Putamen (tissue), 1 donor: ENCODE measurements around the gene ATP5PD.
"Not testable (repeated sequence)": the region's sequence is repeated elsewhere in the genome, so short reads cannot be mapped to it uniquely, and the experiment has no call there.

Experiments used
- DNase-seq: peaks from one replicate; pipeline ENCODE4 v3.0.0-alpha.2; 2016; ENCODE audit warnings: low spot score

The ATP5PD gene

DNA sequence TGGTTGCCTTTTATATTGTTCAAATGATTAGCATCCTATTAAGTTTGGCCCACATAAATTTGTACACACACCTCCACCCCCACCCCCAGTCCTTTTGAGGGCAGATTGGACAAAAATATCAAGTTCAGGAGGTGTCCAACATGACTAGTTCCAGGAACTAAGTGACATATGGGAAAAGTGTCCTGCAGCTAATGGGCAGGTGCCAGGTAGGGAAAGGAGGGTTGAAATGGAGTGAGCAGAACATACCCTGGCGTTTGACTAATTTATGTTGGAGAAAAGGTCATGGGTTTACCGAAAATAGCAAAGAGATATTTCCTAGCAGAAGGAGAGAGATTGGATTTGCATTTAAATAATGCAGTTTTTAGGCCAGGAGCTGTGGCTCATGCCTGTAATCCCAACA lies 5.2 kb upstream of the ATP5PD start:
- no peak for DNase-seq

DNA sequence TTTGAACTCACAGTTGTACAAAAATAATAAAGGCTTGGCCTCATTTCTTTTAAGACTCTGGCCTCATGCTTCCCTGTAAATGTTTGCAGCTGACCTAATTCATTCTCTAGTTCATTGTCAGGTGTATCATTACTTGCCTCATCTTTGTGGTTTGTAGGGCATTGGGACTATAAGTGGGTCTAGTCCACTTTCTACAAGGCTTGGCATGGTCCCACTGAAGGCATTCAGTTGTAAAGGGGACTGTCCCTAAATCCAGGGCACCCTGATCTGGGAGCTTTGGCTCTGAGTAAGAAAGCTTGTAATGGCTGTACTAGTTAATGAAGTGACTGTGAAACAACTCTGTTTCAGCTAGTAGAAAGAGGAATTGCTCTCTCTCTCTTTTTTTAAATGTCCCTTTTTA lies 2.9 kb upstream of the ATP5PD start:
- no peak for DNase-seq

DNA sequence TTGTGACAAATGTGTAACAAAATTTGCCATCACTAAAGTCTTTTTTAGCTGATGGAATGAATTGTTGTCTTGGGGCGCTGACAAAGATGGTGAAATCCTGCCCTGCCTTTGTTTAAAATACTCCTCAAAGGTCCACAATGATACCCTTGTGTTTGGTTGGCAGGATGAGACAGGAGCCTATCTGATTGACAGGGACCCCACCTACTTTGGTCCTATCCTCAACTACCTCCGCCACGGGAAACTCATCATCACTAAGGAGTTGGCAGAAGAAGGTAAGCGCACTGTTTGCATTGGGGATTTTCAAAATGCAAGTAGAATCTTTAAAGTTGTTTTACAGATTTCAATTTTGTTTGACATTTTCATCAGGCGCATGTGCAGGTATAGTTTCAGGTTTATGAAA lies 2.3 kb upstream of the ATP5PD start:
- no peak for DNase-seq

DNA sequence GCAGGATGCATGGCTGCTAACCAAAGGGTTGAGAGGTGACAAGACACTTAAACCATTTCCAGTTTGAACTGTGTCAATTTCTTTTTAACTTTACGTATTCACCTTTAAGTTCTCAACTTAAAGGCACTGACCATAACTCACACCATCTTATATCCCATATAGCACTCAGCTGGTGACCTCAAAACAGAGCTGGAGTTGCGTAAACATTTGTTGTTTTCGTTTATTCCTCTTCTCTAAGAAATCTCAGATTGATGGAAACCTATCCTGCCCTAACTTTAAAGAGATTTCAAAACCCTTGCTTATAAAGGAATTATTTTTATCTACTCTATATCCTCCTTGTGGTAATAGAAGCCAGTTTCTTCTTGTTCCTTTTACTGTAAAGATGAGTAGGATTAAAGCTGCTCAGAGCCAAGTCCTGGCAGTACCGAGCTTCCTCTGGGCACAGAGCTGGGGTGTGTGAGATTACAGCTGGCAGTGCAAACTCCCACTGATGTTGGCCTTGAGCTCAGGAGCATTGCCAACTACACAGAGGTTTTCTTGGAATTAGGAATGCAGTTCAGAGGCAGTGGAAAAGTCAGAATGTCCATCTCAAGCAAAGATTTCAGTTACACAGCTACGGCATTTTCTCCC lies 1.6 kb upstream of the ATP5PD start:
- peak; percentile 47 for DNase-seq

DNA sequence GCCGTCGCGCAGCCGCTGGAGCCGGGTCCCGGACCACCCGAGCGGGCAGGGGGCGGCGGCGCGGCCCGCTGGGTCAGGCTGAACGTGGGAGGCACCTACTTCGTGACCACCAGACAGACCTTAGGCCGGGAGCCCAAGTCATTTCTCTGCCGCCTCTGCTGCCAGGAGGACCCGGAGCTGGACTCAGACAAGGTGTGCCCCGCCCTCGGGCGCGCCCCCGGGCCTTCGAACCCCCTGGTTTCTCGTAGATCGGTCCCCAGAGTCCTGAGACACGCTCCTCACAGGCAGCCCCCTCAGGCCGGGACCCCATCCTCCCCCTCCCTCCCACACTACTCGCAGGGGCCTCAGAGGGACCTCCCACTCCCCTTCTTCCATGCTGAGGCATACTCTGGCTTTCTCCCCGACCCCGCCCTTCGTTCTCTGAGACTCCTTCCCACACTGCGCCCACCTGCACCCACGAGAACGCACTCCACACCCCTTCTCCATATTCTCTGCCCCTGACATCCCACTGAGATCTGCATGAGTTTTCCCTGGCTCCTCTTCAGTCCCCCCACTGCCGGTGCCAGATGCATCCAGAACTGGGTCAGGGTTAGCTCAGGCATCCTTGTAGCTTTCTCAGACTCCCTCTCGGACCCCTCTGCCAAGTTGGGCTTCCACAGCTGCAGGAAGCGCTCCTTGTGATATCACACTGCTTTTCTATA lies 779 bp upstream of the ATP5PD start:
- DNase-seq = no peak

DNA sequence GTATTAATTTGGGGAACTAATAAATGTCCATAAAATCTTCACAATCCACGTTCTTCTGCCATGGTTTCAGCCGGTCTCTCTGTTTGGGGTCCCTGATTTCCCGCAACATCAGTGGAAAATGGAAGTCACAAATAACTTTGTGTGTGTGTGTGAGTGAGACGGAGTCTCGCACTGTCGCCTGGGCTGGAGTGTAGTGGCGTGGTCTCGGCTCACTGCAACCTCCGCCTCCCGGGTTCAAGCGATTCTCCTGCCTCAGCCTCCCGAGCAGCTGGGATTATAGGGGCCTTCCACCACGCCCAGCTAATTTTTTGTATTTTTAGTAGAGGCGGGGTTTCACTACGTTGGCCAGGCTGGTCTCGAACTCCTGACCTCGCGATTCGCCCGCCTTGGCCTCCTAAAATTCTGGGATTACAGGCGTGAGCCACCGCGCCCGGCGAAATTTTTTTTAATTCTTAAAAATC lies 793 bp downstream of the ATP5PD start:
- not testable (repeated sequence) for DNase-seq

DNA sequence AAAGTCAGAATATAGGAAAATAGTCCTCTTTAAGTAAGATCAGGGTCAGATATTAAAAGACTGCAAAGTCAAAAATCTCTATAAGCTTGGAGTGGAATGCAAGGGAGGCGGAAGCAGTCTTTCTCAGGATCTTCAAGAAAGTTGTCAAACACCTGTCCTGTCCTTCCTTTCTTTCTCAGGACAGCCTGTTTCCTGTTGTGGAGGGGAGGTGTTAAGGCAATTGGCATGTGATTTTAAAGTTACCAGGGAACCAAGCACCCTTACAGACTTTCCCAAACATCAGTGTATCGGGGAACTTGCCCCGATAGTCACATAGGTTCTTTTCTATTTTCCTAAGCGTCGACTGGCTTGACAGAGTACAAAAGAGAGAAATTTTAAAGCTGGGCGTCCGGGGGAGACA lies 2.1 kb downstream of the ATP5PD start:
- no peak for DNase-seq

DNA sequence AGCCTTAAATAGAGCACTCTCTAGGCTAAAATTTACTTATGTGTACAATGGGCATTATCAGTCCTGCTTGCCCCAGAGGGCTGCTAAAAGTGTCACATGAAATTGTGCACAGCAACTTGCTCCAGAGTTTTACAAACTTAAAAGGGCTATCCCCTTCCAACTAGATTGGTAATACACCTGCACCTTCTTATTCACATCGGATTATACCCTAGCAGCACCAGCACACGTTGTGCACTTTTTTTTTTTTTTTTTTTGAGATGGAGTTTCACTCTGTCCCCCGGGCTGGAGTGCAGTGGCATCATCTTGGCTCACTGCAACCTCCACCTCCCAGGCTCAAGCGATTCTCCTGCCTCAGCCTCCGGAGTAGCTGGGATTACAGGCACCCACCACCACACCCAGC lies 3.0 kb downstream of the ATP5PD start:
- not testable (repeated sequence) for DNase-seq

DNA sequence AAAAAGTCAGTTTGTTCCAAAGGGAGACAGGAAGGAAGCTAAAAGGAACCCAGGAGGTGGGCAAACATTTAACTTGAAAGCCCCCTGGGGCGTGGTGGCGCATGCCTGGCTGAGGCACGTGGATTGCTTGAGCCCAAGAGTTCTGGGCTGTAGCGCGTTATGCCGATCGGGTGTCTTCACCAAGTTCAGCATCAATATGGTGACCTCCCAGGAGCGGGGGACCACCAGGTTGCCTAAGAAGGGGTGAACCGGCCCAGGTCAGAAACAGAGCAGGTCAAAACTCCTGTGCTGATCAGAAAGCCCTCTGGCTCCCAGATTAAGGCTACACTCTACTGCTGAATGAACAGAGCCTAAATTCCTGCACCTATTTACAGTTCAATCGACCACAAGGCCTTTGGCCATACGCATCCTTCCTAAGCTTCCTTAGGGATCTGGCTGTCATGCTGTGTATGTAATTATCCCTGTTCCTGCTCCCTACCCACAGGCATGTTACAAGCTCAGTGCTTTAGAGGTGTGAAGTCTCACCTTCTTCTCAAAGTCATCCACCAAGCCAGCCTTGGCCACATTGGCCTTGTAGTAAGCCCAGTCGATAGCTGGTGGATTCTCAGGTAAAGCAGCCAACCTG lies 5.0 kb downstream of the ATP5PD start:
- no peak for DNase-seq

DNA sequence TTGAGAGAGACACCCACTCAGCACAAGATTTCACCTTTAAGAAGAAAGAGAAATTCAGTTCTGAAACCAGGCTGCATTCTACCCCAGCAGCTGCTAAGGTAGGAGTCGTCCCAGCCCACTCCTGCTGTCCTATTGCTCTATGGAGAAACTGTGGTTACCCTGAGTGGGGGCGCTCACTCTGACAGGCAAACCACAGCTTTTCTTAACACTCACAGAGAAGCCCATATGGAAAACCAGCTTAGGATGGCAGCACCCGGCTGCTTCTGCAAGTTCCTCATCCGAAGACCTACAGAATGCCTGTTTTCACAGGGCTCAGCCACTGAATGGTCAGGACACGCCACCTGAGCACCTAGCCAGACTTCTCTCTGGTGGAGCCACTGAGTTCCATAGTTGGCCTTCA lies 7.5 kb downstream of the ATP5PD start:
- no peak for DNase-seq

DNA sequence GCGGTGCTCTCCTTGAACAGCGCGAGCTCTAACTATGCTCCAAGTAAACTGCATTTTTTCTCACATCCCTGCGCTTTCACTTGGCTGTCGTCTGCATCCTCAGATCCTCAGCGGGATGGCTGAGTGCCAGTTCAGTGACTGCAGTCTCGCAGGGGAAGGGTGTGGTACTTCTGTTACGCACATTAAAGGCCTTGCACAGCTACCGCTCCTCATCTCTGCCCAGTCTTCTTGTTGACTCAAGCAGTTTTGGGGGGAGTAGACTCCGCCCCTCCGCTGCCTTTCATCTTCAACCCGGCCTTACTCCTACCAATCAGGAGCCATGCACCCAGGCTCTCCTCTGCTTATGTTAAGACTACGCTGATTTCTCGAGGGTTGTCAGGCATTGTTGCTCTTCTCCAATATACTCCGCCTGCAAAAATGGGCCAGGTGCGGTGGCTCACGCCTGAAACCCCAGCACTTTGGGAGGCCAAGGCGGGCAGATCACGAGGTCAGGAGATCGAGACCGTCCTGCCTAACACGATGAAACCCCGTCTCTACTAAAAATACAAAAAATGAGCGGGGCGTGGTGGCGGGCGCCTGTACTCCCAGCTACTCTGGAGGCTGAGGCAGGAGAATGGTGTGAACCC lies 10.0 kb downstream of the ATP5PD start:
- DNase-seq = peak; percentile 50

DNA sequence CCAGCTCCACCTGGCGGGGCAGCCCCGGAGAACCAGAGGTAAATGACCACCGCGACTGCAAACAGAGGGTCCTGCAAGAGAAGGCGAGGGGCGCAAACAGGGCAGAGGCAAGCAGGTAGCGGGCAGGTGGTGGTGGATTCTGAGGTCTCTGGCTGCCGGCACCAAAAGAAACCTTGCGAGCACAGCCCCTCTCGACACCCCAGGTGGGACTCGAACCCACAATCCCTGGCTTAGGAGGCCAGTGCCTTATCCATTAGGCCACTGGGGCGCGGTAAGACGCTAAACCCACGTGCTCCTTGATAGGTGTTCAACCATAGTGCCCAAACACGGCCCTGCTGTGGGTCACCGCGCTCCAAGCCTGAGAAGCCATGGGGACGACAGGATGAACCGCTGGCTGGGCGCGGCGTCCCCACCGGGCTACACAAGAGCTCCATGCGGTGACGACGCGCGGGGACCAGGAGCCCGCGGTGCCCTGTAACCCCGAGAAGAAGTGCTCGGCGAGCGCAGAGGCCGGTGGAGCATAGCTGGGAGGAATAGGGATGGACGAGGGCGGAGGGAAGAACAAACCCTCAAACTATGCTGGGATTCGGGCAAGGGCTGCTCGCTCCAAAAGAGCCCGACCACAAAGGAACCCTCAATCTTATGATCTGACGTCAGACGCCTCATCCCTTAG lies 12.4 kb downstream of the ATP5PD start:
- DNase-seq = peak; percentile 86

DNA sequence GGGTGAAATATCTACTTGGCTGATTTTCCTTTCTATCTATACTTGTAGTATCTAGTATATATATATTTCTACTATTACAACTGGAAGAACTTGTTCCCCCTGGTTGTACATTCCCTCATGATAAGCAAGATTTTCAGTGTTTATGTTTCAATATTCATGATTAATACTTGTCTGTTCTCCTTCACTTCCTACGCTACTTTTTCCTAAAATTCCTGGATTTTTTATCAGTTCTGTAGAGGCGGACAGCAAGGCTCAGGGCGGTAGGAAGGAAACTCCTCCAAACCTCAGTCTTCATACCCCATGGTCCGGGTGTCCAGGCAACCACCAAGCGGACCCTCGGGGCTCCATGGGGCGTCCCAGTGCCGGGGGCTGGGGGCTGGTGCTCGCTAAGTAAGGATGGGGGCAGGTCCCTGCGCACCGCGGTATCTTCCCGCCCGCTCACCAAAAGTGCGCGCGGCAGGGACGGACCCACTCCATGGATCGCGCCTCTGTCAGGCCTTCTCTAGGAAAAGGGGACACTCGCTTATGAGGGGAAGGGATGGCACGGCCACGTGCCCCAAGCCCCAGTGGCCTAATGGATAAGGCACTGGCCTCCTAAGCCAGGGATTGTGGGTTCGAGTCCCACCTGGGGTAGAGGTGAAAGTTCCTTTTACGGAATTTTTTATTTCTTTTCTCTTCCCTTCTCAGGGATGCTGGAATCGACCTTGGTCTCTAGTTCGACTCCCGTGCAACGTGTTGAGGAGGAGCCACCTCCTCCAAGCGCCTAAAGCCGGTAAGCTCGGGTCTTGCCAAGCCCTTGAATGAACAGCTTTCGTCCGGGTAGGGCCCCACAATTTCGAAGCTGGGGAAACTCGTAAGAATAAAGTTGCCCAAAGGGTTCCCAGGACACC lies 13.2 kb downstream of the ATP5PD start:
- DNase-seq = peak; percentile 92

DNA sequence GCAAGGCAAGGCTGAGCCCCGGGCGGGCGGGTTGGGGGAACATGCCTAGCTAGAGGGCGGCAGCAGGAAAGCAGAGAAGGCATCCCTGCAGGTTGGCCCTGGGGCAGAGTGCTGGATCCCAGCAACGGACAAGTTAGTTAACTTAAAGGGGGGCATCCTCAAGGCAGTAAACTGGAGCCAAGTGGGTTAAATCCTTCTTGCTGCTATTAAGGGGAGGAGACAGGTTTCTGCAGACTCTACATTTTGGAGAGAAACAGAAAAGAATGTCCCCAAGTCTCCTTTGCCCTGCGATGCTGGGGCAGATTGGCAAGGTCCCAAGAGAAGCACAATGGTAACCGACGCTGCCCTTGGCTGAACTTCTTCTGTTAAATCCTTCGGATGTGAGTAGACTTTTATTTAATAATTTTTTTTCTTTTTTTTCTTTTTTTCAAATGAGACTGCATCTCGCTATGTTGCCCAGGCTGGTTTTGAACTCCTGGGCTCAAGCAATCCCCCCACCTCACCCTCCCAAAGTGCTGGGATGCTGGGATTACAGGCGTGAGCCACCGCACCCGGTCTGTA lies 14.0 kb downstream of the ATP5PD start:
- no peak for DNase-seq

DNA sequence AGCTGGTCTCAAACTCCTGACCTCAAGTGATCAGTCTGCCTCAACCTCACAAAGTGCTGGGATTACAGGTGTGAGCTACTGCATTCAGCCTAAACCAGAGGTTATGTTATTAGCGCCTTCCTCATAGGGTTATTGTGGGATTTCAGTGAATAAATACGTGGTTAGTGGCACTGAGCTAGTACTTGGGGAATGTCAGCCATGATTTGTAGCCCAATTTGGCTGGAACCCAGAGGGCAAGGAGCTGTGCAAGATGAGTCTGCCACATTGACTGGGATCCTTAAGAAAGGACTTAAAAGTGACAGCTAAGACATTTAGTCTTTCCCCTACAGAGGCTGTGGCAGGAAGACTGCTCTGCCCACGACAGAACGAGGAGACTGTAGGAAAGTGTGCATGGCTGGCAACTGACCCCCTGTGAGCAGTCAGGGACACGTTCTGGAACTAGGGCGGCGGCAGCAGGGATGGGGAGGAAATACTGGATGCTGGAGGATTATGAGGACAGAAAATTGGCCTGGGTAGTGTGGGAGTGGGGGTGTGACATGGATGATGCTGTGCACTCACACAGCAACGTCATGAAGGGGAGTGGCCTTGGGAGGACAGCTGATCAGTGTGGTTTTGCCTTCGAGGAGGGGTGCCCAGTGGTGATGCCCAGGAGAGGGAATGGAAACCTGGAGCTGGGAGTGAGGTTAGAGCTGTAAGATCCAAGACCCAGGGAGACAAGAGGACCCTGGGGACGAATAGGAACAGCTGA lies 14.6 kb downstream of the ATP5PD start:
- peak; percentile 90 for DNase-seq

DNA sequence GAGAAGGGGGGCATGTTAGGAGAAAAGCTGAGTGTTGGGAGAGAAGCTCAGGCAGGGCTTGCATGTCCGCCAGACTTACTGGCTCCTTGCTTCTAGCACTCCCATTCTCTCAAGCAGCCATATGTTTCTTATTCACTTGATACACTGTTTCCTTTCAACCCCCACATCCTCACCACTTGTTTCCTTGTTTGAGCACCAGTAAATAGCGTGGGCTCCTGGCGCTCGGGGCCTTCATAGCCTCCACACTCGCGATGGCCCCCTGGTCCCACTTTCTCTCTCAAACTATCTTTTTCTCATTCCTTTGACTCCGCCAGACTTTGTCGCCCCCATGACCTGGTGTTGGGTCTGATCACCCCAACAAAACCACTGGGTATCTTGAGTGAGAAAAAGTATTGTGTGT lies 16.6 kb downstream of the ATP5PD start:
- no peak for DNase-seq

DNA sequence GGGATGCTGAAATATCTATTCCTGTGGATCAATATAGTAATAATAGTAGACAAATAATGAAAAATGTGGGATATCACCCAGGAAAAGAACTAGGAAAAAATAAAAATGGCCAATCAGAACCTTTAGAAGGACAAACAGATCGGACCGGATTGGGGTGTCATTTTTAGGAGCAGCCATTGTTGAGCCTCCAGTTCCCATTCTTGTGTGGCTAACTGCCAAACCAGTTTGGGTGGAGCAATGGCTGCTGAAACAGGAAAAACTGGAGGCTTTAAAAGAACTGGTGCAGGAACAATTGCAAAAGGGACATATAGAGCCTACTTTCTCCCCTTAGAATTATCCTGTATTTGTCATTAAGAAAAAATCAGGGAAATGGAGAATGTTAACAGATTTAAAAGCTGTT lies 20.1 kb downstream of the ATP5PD start:
- not testable (repeated sequence) for DNase-seq

DNA sequence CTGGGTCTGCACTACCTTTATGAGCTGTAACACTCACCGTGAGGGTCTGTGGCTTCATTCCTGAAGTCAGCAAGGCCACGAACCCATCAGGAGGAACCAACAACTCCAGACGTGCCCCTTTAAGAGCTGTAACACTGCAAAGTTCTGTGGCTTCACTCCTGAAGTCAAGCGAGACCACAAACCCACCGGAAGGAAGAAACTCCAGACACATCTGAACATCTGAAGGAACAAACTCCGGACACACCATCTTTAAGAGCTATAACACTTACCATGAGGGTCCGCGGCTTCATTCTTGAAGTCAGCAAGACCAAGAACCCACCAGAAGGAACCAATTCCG lies 21.4 kb downstream of the ATP5PD start:
- DNase-seq = not testable (repeated sequence)

DNA sequence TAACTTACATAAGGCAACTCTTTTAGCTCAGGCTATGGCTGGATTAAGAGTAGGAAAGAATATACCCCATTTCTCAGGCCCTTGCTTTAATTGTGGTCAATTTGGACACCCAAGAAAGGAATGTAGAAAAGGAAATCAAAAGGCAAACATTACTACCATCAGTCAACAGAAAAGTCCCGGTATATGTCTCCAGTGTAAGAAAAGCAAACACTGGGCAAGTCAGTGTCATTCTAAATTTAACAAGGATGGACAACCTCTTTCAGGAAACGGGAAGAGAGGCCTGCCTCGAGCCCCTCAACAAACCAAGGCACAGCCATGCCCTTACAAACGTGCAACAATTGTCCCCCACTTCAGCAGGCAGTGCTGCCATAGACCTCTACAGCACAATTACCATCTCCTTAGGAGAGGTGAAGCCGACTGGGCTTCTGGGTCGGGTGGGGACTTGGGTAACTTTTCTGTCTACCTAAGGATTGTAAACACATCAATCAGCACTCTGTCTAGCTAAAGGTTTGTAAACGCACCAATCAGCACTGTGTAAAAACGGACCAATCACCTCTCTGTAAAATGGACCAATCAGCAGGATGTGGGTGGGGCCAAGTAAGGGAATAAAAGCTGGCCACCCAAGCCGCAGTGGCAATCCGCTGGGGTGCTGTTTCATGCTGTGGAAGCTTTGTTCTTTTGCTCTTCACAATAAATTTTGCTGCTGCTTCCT lies 21.9 kb downstream of the ATP5PD start:
- DNase-seq = no peak
